ENCODE results near the gene STK11.
A peak's percentile ranks its signal among the peaks of the same experiment; 100 is the strongest.

Gene STK11

GRCh38 chr19:1270854-1271527, 65.4 kb downstream of the STK11 start:
- H3K4me1 ChIP-seq (ENCODE audit: low read length) = peaks cover 41% of the 10 kb centered on the region
- no peaks in the 10 kb centered on the region for H4K20me1 ChIP-seq (ENCODE audit: insufficient read depth, low read length)
- no peak overlapping the region for H3K4me3 ChIP-seq (ENCODE audit: low read length)

GRCh38 chr19:1271528-1272422, 66.2 kb downstream of the STK11 start:
- Histone ChIP-seq H3K4me2 (ENCODE audit: low read depth, low read length) (no peak overlapping the region), H3K9me3 (replicated peaks; ENCODE audit: insufficient read depth, low read length) (no peaks in the 10 kb centered on the region), H3K4me3 (ENCODE audit: low read length) (no peak overlapping the region), H3K9me2 (replicated peaks; ENCODE audit: insufficient read depth, low read length) (no peaks in the 10 kb centered on the region), H3K79me2 (ENCODE audit: low read length) (peaks cover 64% of the 10 kb centered on the region), H3K36me3 (replicated peaks; ENCODE audit: insufficient read depth, low read length) (peaks cover 37% of the 10 kb centered on the region), H3K27ac (ENCODE audit: low read length) (no peak overlapping the region), H2AFZ (ENCODE audit: low read length) (no peak overlapping the region), H3K9ac (ENCODE audit: low read length) (no peak overlapping the region), H3F3A (ENCODE audit: insufficient read depth, low read length) (peaks cover 59% of the 10 kb centered on the region), H4K20me1 (ENCODE audit: insufficient read depth, low read length) (no peaks in the 10 kb centered on the region), H3K4me1 (ENCODE audit: low read length) (peaks cover 41% of the 10 kb centered on the region), H3K27me3 (replicated peaks; ENCODE audit: insufficient read depth, low read length) (0 out of 2 replicates have a peak, but pooled peaks cover 4% of the 10 kb centered on the region)
- DNase-seq = no peak
- TF ChIP-seq EZH2phosphoT487 (IDR thresholded peaks at IDR 0.05; ENCODE audit: low read length) (no peak), EZH2 (optimal IDR thresholded peaks at IDR 0.05; ENCODE audit: low read depth, low read length) (no peak), CTCF (IDR thresholded peaks at IDR 0.05; ENCODE audit: low read length) (no peak)

More at GRCh38 chr19:1270854-1271527, 65.4 kb downstream of the STK11 start:
- Histone ChIP-seq H3K27me3 (replicated peaks; ENCODE audit: insufficient read depth, low read length) (0 out of 2 replicates have a peak, but pooled peaks cover 4% of the 10 kb centered on the region), H2AFZ (ENCODE audit: low read length) (no peak overlapping the region), H3K4me2 (ENCODE audit: low read depth, low read length) (peak overlapping the region; percentile 88; the same call in 1 of the 2 replicates), H3K27ac (ENCODE audit: low read length) (no peak overlapping the region), H3K9ac (ENCODE audit: low read length) (no peak overlapping the region), H3F3A (ENCODE audit: insufficient read depth, low read length) (peaks cover 54% of the 10 kb centered on the region), H3K9me3 (replicated peaks; ENCODE audit: insufficient read depth, low read length) (no peaks in the 10 kb centered on the region), H3K79me2 (ENCODE audit: low read length) (peaks cover 57% of the 10 kb centered on the region), H3K9me2 (replicated peaks; ENCODE audit: insufficient read depth, low read length) (no peaks in the 10 kb centered on the region), H3K36me3 (replicated peaks; ENCODE audit: insufficient read depth, low read length) (peaks cover 37% of the 10 kb centered on the region)
- DNase-seq = no peak
- TF ChIP-seq CTCF (IDR thresholded peaks at IDR 0.05; ENCODE audit: low read length) = no peak
- TF ChIP-seq EZH2 (optimal IDR thresholded peaks at IDR 0.05; ENCODE audit: low read depth, low read length) = no peak
- no peak for TF ChIP-seq EZH2phosphoT487 (IDR thresholded peaks at IDR 0.05; ENCODE audit: low read length)

- Histone ChIP-seq H3K36me3 (replicated peaks; ENCODE audit: insufficient read depth, low read length) (peaks cover 37% of the 10 kb centered on the region), H3K9me3 (replicated peaks; ENCODE audit: insufficient read depth, low read length) (no peaks in the 10 kb centered on the region), H3K4me3 (ENCODE audit: low read length) (no peak overlapping the region), H3K27me3 (replicated peaks; ENCODE audit: insufficient read depth, low read length) (0 out of 2 replicates have a peak, but pooled peaks cover 2% of the 10 kb centered on the region), H3K27ac (ENCODE audit: low read length) (no peak overlapping the region), H3K79me2 (ENCODE audit: low read length) (peaks cover 73% of the 10 kb centered on the region), H3K9ac (ENCODE audit: low read length) (no peak overlapping the region), H4K20me1 (ENCODE audit: insufficient read depth, low read length) (no peaks in the 10 kb centered on the region), H3K4me2 (ENCODE audit: low read depth, low read length) (no peak overlapping the region), H3F3A (ENCODE audit: insufficient read depth, low read length) (peaks cover 58% of the 10 kb centered on the region), H2AFZ (ENCODE audit: low read length) (no peak overlapping the region), H3K4me1 (ENCODE audit: low read length) (peaks cover 38% of the 10 kb centered on the region), H3K9me2 (replicated peaks; ENCODE audit: insufficient read depth, low read length) (no peaks in the 10 kb centered on the region)
- DNase-seq = no peak
- TF ChIP-seq CTCF (IDR thresholded peaks at IDR 0.05; ENCODE audit: low read length) (no peak), EZH2 (optimal IDR thresholded peaks at IDR 0.05; ENCODE audit: low read depth, low read length) (no peak), EZH2phosphoT487 (IDR thresholded peaks at IDR 0.05; ENCODE audit: low read length) (no peak)
Observed at GRCh38 chr19:1272423-1273262, 67.1 kb downstream of the STK11 start.

All from MM.1S (cell line).